SU-DHL-6 (cell line): ENCODE measurements around the gene GDF7.

Experiments used
- EZH2phosphoT487 ChIP-seq: fragments of 200-600 bp; sonication (generic), shearing (Covaris generic); conservative IDR thresholded peaks from 2 replicates; pipeline ENCODE4 v1.6.1; 2018; ENCODE audit warnings: mild to moderate bottlenecking, antibody characterized with exemption, low read length, moderate library complexity, mixed read lengths
- TF ChIP-seq, protein P1 (sequence below): fragments of 200-600 bp; sonication (generic); IDR thresholded peaks from one replicate; pipeline ENCODE4 v1.5.1; 2017; ENCODE audit warnings: antibody characterized with exemption, mild to moderate bottlenecking, low read length, moderate library complexity; ENCODE audit not compliant: insufficient read depth, poor library complexity, severe bottlenecking

DNA sequence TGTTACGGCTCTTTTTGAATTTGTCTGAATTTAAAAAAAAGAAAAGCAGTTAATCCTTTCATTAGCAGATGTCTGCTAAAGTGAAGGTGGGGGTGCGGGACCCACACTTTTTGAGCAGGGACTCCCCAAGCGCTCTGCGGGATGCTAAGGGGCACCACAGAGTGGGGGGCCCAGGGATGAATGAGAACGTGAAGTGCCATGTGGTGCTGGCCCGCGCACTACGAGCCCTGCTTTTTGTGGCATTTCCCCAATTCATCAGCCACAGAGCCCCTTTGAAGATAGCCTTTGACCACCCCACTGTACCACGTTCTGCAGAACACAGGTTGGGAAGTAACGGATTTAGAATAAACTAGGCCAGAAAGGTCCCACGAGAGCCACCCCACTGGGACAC lies 44.7 kb upstream of the GDF7 start:
- TF ChIP-seq, protein P1, sequence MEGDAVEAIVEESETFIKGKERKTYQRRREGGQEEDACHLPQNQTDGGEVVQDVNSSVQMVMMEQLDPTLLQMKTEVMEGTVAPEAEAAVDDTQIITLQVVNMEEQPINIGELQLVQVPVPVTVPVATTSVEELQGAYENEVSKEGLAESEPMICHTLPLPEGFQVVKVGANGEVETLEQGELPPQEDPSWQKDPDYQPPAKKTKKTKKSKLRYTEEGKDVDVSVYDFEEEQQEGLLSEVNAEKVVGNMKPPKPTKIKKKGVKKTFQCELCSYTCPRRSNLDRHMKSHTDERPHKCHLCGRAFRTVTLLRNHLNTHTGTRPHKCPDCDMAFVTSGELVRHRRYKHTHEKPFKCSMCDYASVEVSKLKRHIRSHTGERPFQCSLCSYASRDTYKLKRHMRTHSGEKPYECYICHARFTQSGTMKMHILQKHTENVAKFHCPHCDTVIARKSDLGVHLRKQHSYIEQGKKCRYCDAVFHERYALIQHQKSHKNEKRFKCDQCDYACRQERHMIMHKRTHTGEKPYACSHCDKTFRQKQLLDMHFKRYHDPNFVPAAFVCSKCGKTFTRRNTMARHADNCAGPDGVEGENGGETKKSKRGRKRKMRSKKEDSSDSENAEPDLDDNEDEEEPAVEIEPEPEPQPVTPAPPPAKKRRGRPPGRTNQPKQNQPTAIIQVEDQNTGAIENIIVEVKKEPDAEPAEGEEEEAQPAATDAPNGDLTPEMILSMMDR: no peak
- TF ChIP-seq EZH2phosphoT487: no peak
